GM21360 (cell line): ENCODE data around the gene TRAK1.

Experiments
- ATAC-seq: cut with Tn5 transposase; IDR thresholded peaks from one replicate; pipeline ENCODE4 v1.9.1; 2021; ENCODE audit warnings: mild to moderate bottlenecking, moderate library complexity; ENCODE audit not compliant: unreplicated experiment

Gene TRAK1

GRCh38 chr3:42120866-42121265, 29.7 kb downstream of the TRAK1 start:
- ATAC-seq = no peak

- no peak for ATAC-seq
These were observed 31.3 kb downstream of the TRAK1 start for GRCh38 chr3:42122261-42123011.

- no peak for ATAC-seq
These were observed 31.9 kb downstream of the TRAK1 start for GRCh38 chr3:42123012-42123581.

- no peak for ATAC-seq
These were observed 32.9 kb downstream of the TRAK1 start for GRCh38 chr3:42123824-42124658.

GRCh38 chr3:42127226-42127625, 36.1 kb downstream of the TRAK1 start:
- no peak for ATAC-seq

- no peak for ATAC-seq
These were observed 37.4 kb downstream of the TRAK1 start for GRCh38 chr3:42128526-42128925.

- ATAC-seq = peak; percentile 62
These were observed 38.1 kb downstream of the TRAK1 start for GRCh38 chr3:42129014-42129953.

- no peak for ATAC-seq
These were observed 38.8 kb downstream of the TRAK1 start for GRCh38 chr3:42130007-42130328.

- no peak for ATAC-seq
These were observed 39.3 kb downstream of the TRAK1 start for GRCh38 chr3:42130329-42131070.

- no peak for ATAC-seq
These were observed 42.5 kb downstream of the TRAK1 start for GRCh38 chr3:42133500-42134298.

GRCh38 chr3:42134867-42135464, 43.8 kb downstream of the TRAK1 start:
- no peak for ATAC-seq

GRCh38 chr3:42139621-42140453, 48.7 kb downstream of the TRAK1 start:
- ATAC-seq = no peak

- no peak for ATAC-seq
These were observed 49.6 kb downstream of the TRAK1 start for GRCh38 chr3:42140665-42141203.

GRCh38 chr3:42143440-42143839, 52.3 kb downstream of the TRAK1 start:
- ATAC-seq = no peak

- no peak for ATAC-seq
These were observed 53.1 kb downstream of the TRAK1 start for GRCh38 chr3:42144209-42144608.

- no peak for ATAC-seq
These were observed 57.1 kb downstream of the TRAK1 start for GRCh38 chr3:42148086-42148848.

GRCh38 chr3:42148982-42149432, 57.9 kb downstream of the TRAK1 start:
- ATAC-seq = no peak
